ENCODE measurements around the gene OR51B4. TPM values are rescaled to one million over a fixed set of nuclear protein-coding genes. Genes with fewer than 3 reads are reported as not detected.

The OR51B4 gene
- total and polyA plus RNA-seq, 9 of the 15 experiments (the other 6 are each of a cell fraction or from before 2014, with no cell fraction given), result 17.1 to 64.6 (median 39.9) TPM

GRCh38 chr11:5335170-5335569 lies 33.4 kb upstream of the OR51B4 start (continued):
- no peak for TF ChIP-seq CHD7 (IDR thresholded peaks at IDR 0.05; ENCODE audit: low read depth, low read length)
- no peak for TF ChIP-seq MEIS2 (IDR thresholded peaks at IDR 0.05; ENCODE audit: partially characterized antibody)
- TF ChIP-seq, protein P1, sequence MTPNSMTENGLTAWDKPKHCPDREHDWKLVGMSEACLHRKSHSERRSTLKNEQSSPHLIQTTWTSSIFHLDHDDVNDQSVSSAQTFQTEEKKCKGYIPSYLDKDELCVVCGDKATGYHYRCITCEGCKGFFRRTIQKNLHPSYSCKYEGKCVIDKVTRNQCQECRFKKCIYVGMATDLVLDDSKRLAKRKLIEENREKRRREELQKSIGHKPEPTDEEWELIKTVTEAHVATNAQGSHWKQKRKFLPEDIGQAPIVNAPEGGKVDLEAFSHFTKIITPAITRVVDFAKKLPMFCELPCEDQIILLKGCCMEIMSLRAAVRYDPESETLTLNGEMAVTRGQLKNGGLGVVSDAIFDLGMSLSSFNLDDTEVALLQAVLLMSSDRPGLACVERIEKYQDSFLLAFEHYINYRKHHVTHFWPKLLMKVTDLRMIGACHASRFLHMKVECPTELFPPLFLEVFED (CRISPR knock-in tag; conservative IDR thresholded peaks at IDR 0.05), result no peak
- TF ChIP-seq RCOR1 (IDR thresholded peaks at IDR 0.05; ENCODE audit: borderline replicate concordance in 1 of 2, low read depth in 2 of 2, low read length in 2 of 2), result peak in 1 of 2 experiments; percentile 32; a peak in 1 of 4 replicates
- no peak for TF ChIP-seq ZNF121 (CRISPR knock-in tag; conservative IDR thresholded peaks at IDR 0.05)
- TF ChIP-seq SMARCA5 (IDR thresholded peaks at IDR 0.05), result no peak
- no peak for TF ChIP-seq ZNF444 (CRISPR knock-in tag; IDR thresholded peaks at IDR 0.05)
- no peak for TF ChIP-seq CCAR2 (IDR thresholded peaks at IDR 0.05; ENCODE audit: low read depth, low read length)
- no peak for TF ChIP-seq RBM17 (IDR thresholded peaks at IDR 0.05; ENCODE audit: borderline replicate concordance, low read depth, low read length)
- TF ChIP-seq MTA3 (IDR thresholded peaks at IDR 0.05; ENCODE audit: borderline replicate concordance), result no peak
- TF ChIP-seq TEAD4 (IDR thresholded peaks at IDR 0.05; ENCODE audit: low read length), result peak; percentile 69
- no peak for TF ChIP-seq TEAD4 (CRISPR knock-in tag; IDR thresholded peaks at IDR 0.05; ENCODE audit: borderline replicate concordance)
- no peak for TF ChIP-seq ATF7 (IDR thresholded peaks at IDR 0.05)
- TF ChIP-seq ZNF695 (CRISPR knock-in tag; IDR thresholded peaks at IDR 0.05), result no peak
- TF ChIP-seq ZNF830 (CRISPR knock-in tag; IDR thresholded peaks at IDR 0.05), result no peak
- TF ChIP-seq NONO (IDR thresholded peaks at IDR 0.05; ENCODE audit: low read depth in 2 of 2, low read length in 1 of 2), result no peak
- TF ChIP-seq NR4A1 (CRISPR knock-in tag; IDR thresholded peaks at IDR 0.05), result no peak
- TF ChIP-seq NR4A1 (tag; IDR thresholded peaks at IDR 0.05), result no peak
- TF ChIP-seq EHMT2 (IDR thresholded peaks at IDR 0.05), result no peak
